Endodermal cell (in vitro differentiated cells): ENCODE results near the gene MYOT. TPM values are rescaled to one million over a fixed set of nuclear protein-coding genes. Genes with fewer than 3 reads are reported as not detected.
A peak's percentile ranks its signal among the peaks of the same experiment; 100 is the strongest.

Source experiments
- DNase-seq: peaks from one replicate; pipeline ENCODE4 v3.0.0-alpha.2; 2017
- H3K27ac ChIP-seq: 2 replicates; pipeline ENCODE4 v1.5.1; 2013; ENCODE audit warnings: mild to moderate bottlenecking, low read depth, low read length, moderate library complexity
- H3K27me3 ChIP-seq: 2 replicates; pipeline ENCODE4 v1.6.1; 2013; ENCODE audit warnings: mild to moderate bottlenecking, low read length, moderate library complexity; ENCODE audit not compliant: insufficient read depth, control insufficient read depth, poor library complexity, severe bottlenecking
- H3K36me3 ChIP-seq: 2 replicates; pipeline ENCODE4 v1.7.0; 2013; ENCODE audit warnings: mild to moderate bottlenecking, low read length, moderate library complexity; ENCODE audit not compliant: control insufficient read depth, insufficient read depth
- H3K4me1 ChIP-seq: one replicate; pipeline ENCODE4 v1.7.0; 2013; ENCODE audit warnings: low read length; ENCODE audit not compliant: control insufficient read depth, insufficient read depth
- H3K4me3 ChIP-seq: 2 replicates; pipeline ENCODE4 v1.5.1; 2013; ENCODE audit warnings: mild to moderate bottlenecking, low read length, moderate library complexity
- H3K9ac ChIP-seq: 2 replicates; pipeline ENCODE4 v1.6.1; 2013; ENCODE audit warnings: mild to moderate bottlenecking, low read length, moderate library complexity; ENCODE audit not compliant: poor library complexity, severe bottlenecking; ENCODE audit errors: extremely low read depth
- H3K9me3 ChIP-seq: 2 replicates; pipeline ENCODE4 v1.6.1; 2013; ENCODE audit warnings: mild to moderate bottlenecking, low read length, moderate library complexity; ENCODE audit not compliant: control insufficient read depth
- H3K27ac Mint-ChIP-seq: 2 replicates; pipeline ENCODE4 v1.8.0; 2020; ENCODE audit warnings: mixed read lengths
- H3K27me3 Mint-ChIP-seq: 2 replicates; pipeline ENCODE4 v1.8.0; 2021; ENCODE audit warnings: mild to moderate bottlenecking, mixed read lengths; ENCODE audit not compliant: insufficient read depth
- H3K36me3 Mint-ChIP-seq: 2 replicates; pipeline ENCODE4 v1.8.0; 2020; ENCODE audit warnings: low read depth, mixed read lengths
- H3K4me1 Mint-ChIP-seq: 2 replicates; pipeline ENCODE4 v1.8.0; 2020; ENCODE audit warnings: mixed read lengths
- H3K4me3 Mint-ChIP-seq: 2 replicates; pipeline ENCODE4 v1.8.0; 2020; ENCODE audit warnings: mild to moderate bottlenecking, moderate library complexity, mixed read lengths
- H3K9me3 Mint-ChIP-seq: 2 replicates; pipeline ENCODE4 v1.8.0; 2020; ENCODE audit warnings: mild to moderate bottlenecking, mixed read lengths
- CTCF ChIP-seq: fragments of 200-600 bp; sonication (generic); conservative IDR thresholded peaks from 2 replicates; pipeline ENCODE4 v1.5.0; 2021; ENCODE audit warnings: antibody characterized with exemption, mild to moderate bottlenecking
- WGBS, 2 experiments: methylation state at CpG; one replicate each; pipeline versions ENCODE4 v1.1.5 to v1.1.7; 2013; ENCODE audit warnings: missing lambda C conversion rate in 2 of 2, mixed read lengths in 1 of 2; ENCODE audit not compliant: insufficient coverage in 1 of 2, insufficient read length in 1 of 2; 5-methylcytosine and 5-hydroxymethylcytosine counted together
- long read RNA-seq, 4 experiments: library from polyadenylated mRNA in 2 of 4; library from RNA in 1 of 4; library from capped mRNA in 1 of 4; stranded (forward) in 3 of 4; unstranded in 1 of 4; transcript quantifications; one replicate each; pipeline ENCODE4 v2.0.0, GENCODE V29; 2020 to 2021; ENCODE audit warnings: inconsistent platforms in 1 of 4
- polyA plus RNA-seq, 2 experiments: library from polyadenylated mRNA; stranded (reverse); fragments of 50-300 nt; gene quantifications; one replicate each; pipeline ENCODE4 v1.2.3, GENCODE V29; 2013
- total RNA-seq, 2 donors: library from RNA; stranded (reverse); fragmentation: NEBNext Ultra II Directional in 1 of 2; extraction: Animal tissue kit (Norgen Biotek cat#: 25700) in 1 of 2; gene quantifications; 2 replicates in 1 of 2; 3 replicates in 1 of 2; pipeline ENCODE4 v1.2.1, GENCODE V29; 2021

MYOT gene
- total RNA-seq: not detected
- not detected for polyA plus RNA-seq (2013, experiment 1 of 2)
- polyA plus RNA-seq (2013, experiment 2 of 2): 0.33 TPM
- long read RNA-seq, experiment 1: 0 reads
- long read RNA-seq, experiment 2, partial matches to known transcripts: 0 of 2 reads
- long read RNA-seq, experiment 2, other reads (novel, unspliced or antisense): 2 of 2 reads
- long read RNA-seq, experiment 3, partial matches to known transcripts: 0 of 2 reads
- long read RNA-seq, experiment 3, other reads (novel, unspliced or antisense): 2 of 2 reads
- long read RNA-seq, experiment 4: 0 reads

GRCh38 chr5:137867664-137868063 lies at the start of gene MYOT:
Gene MYOT, plus strand, starts transcription at chr5:137867860. Its CDS starts 2,792 bp downstream, at chr5:137870652.
- Mint-ChIP-seq H3K9me3 (no peaks in the 10 kb centered on the region), H3K36me3 (no peaks in the 10 kb centered on the region), H3K4me3 (no peak within 1 kb of the TSS), H3K4me1 (no peaks in the 10 kb centered on the region), H3K27ac (no peak within 1 kb of the TSS), H3K27me3 (no peaks in the 10 kb centered on the region)
- WGBS, 2 experiments: 67 to 69% methylated on average over 1 to 3 of the region's 3 CpGs
- Histone ChIP-seq H3K36me3 (no peaks in the 10 kb centered on the region), H3K9ac (no peak within 1 kb of the TSS), H3K9me3 (no peaks in the 10 kb centered on the region), H3K27ac (no peak within 1 kb of the TSS), H3K4me1 (no peaks in the 10 kb centered on the region), H3K27me3 (no peaks in the 10 kb centered on the region), H3K4me3 (no peak within 1 kb of the TSS)
- DNase-seq: no peak
- no peak for TF ChIP-seq CTCF

- DNase-seq: no peak
- H3K36me3 Mint-ChIP-seq: no peaks in the 10 kb centered on the region
- TF ChIP-seq CTCF: no peak
These were observed 47.9 kb upstream of the MYOT start for GRCh38 chr5:137819766-137820165.

DNA sequence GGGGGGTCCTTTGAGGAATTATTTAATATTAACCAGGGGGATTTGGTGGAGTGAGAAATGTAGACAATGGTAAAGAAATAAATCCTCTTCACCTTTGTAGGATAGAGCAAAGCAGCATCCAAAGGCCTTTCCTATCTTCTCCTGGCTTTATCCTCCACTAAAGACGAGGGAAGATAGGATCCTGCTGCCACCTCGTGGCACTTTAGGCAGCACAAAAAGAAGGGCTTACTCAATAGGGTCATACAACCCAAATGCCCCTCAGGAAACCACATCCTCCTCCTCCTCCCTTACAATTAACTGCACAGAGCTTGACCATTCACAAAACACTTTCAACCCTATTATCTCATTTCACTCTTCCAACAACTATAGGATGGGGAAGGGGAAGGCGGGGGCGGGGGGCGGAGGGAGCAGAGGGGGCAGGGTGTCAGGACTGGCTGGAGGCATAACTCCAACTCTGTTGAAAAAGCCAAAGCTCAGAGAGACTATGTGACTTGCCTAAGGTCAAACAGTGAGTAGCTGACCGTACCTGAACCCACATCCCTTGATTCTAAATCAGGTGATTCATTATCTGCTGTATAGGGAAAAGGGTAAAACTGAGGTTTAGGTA lies 45.4 kb upstream of the MYOT start:
- 53 to 80% methylated on average over 1 to 6 of the region's 6 CpGs for WGBS, 2 experiments
- Mint-ChIP-seq H3K27ac (no peak overlapping the region), H3K4me1 (peaks cover 38% of the 10 kb centered on the region), H3K27me3 (peaks cover 3% of the 10 kb centered on the region), H3K36me3 (no peaks in the 10 kb centered on the region), H3K9me3 (no peaks in the 10 kb centered on the region), H3K4me3 (no peak overlapping the region)
- H3K9me3 ChIP-seq: no peaks in the 10 kb centered on the region
- H3K9ac ChIP-seq: no peak overlapping the region
- H3K36me3 ChIP-seq: no peaks in the 10 kb centered on the region
- H3K27ac ChIP-seq: no peak overlapping the region
- peaks cover 5% of the 10 kb centered on the region for H3K4me1 ChIP-seq
- H3K27me3 ChIP-seq: no peaks in the 10 kb centered on the region
- no peak overlapping the region for H3K4me3 ChIP-seq
- peak; percentile 82 for TF ChIP-seq CTCF
- peak; percentile 89 for DNase-seq

More at GRCh38 chr5:137819766-137820165, 47.9 kb upstream of the MYOT start:
- Histone ChIP-seq H3K27ac (no peak overlapping the region), H3K9ac (no peak overlapping the region), H3K27me3 (no peaks in the 10 kb centered on the region), H3K9me3 (no peaks in the 10 kb centered on the region), H3K36me3 (no peaks in the 10 kb centered on the region), H3K4me3 (no peak overlapping the region), H3K4me1 (peaks cover 2% of the 10 kb centered on the region)
- Mint-ChIP-seq H3K9me3 (no peaks in the 10 kb centered on the region), H3K4me1 (peaks cover 25% of the 10 kb centered on the region), H3K27ac (no peak overlapping the region), H3K27me3 (peaks cover 3% of the 10 kb centered on the region), H3K4me3 (no peak overlapping the region)
- WGBS, 2 experiments: 67 to 89% methylated on average over 1 of the region's 1 CpG
